ENCODE data around the gene NOX4.

The NOX4 gene

DNA sequence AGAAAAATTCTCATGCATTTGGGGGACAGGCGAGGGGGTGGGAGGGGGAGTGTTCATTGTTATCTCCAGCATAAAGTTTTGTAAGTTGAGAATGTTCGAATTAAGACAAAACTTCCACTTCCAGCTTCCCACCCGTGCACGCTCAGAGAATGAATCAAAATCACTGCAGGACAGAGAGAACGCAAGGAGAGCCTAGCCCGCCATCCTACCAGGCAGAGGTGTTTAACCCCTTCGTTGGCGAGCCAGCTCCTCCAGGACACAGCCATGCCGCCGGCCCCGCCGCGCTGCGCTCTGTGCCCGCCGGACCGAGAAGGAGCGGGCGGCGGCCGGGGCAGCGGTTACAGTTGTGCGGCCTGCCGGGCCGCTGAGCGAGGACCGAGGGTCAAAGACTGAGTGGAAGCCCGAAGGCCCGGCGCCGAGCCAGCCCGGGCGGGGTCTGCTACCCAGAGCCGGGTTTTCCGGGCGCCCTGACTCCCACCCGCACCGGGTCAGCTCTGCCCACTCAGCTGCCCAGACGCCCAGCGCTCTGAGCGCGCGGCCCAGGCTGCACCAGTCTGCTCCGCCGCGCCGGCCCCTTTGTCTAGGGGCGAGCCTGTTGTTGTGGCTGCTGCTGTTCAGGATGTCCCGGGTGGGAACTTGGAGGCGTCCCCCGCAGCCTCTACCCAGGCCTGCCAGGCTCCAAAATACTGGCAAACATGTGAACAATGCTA is at the start of gene NOX4:
TSS of gene NOX4 (minus strand) at position 395 of the 710 bp plus-strand sequence. CDS start at position 266, 129 bp downstream.
- no peak for DNase-seq (ENCODE audit: extremely low read depth in 1 of 2, low read depth in 1 of 2)

GRCh38 chr11:89540826-89541225 is 49.7 kb upstream of the NOX4 start:
- DNase-seq (ENCODE audit: extremely low read depth in 1 of 2, low read depth in 1 of 2) = no peak

DNA sequence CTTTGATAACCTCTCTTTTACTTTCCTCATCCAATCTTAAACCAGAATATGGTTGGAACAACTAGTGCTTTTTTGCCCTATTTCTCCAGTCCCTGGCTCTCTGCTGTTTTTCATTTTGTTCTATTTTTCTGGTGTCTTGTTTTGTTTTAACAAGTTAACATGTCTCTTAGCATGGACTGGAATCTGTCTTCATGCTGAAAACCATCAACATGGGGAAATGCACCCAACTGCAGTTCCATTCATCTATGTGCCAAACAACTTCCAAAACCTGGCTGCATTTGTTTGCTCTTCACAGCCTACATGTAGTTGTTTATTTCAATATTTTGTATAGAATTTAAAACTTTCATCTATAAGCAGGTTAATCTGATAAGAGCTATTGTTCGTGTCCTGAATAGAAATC is 46.8 kb upstream of the NOX4 start:
- no peak for DNase-seq (ENCODE audit: extremely low read depth in 1 of 2, low read depth in 1 of 2)

DNA sequence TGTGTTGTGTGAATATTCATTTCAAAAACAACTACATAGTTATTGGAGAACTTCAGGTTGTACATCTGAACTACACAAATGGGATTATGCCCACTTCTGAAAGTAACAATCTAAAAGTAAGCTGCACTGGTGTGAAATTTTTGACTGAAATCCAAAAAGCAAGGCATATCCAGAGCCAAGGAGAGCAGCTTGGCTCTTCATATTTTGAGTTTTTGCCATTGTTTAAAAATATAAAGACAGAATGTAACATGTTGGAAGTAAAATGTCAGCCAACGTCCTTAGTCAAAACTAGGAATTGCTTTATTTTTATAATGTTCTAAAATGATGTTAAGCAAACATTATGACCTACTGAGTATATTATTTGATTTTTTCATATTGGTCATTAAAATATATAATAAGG is 45.8 kb upstream of the NOX4 start:
- DNase-seq (ENCODE audit: extremely low read depth in 1 of 2, low read depth in 1 of 2) = no peak

DNA sequence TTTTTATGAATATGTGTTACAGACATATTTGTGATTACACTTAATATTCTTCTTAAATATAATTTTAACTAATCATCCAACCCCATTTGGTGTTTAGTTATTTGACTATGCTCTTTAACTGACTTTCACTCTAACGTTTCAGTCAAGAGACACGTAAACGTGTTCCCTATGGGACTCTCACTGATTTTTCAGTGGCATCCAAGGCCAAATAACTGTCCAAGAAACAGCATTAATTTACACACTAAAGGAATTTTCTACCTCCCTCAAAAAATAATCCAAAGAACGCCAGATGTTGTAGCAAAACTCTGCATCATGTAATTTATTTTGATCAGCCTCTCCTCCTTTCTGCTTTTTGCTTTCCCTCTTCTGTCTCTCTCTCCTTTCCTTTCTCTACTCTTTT is 44.0 kb upstream of the NOX4 start:
- no peak for DNase-seq (ENCODE audit: extremely low read depth in 1 of 2, low read depth in 1 of 2)

GRCh38 chr11:89529626-89530380 is 38.6 kb upstream of the NOX4 start:
- no peak for DNase-seq (ENCODE audit: extremely low read depth in 1 of 2, low read depth in 1 of 2)

- no peak for DNase-seq (ENCODE audit: extremely low read depth in 1 of 2, low read depth in 1 of 2)
Measured at GRCh38 chr11:89521792-89522191, 30.6 kb upstream of the NOX4 start.

DNA sequence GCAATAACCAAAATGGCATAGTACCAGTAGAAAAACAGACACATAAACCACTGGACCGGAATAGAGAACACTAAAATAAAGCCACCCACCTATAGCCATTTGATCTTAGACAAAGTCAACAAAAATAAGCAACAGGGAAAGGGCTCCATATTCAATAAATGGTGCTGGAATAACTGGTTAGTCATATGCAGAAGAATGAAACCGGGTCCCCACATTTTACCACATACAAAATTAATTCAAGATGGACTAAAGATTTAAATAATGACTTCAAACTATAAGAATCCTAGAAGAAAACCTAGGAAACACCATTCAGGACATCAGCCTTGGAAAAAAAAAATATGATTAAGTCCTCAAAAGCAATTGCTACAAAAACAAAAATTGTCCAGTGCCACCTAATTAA is 30.1 kb upstream of the NOX4 start:
- no peak for DNase-seq (ENCODE audit: extremely low read depth in 1 of 2, low read depth in 1 of 2)

- DNase-seq (ENCODE audit: extremely low read depth in 1 of 2, low read depth in 1 of 2) = no peak
Measured at GRCh38 chr11:89516496-89516895, 25.3 kb upstream of the NOX4 start.

GRCh38 chr11:89508544-89508943 is 17.4 kb upstream of the NOX4 start:
- no peak for DNase-seq (ENCODE audit: extremely low read depth in 1 of 2, low read depth in 1 of 2)

DNA sequence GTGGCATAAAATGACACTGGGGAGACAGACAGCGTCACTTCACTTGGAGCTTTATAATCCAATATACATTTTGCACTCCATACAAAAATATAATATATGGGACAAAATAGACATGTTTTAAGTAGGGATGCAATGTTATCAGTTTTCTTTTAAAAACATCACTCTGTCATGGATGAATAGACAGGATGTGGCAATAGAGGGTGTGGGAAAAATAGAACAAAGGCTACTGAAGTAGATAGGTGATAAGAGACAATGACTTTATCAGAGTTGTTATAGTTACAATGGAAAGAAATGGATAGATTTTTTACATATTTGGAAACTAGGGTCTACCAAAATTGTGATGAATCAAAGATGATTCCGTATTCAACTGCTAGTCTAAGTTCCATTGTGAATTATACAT is 13.1 kb upstream of the NOX4 start:
- no peak for DNase-seq (ENCODE audit: extremely low read depth in 1 of 2, low read depth in 1 of 2)

DNA sequence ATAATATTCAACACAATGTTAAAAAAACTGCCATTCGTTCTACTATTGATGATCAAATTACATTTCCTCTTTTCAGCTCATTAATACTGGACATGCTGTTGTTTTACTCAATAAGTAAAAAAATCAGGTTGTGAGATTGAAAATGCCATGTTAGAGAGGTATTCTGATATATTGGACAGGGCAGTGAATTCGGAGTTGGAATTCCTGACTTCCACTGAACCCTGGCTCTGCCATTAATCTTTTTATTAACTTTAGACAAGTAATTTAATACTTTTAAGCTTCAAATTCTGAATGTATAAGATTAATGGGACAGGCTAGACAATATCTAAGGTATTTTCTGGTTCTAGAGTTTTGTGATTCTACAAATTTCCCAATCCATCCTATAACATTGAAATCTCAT is 12.2 kb upstream of the NOX4 start:
- no peak for DNase-seq (ENCODE audit: extremely low read depth in 1 of 2, low read depth in 1 of 2)

DNA sequence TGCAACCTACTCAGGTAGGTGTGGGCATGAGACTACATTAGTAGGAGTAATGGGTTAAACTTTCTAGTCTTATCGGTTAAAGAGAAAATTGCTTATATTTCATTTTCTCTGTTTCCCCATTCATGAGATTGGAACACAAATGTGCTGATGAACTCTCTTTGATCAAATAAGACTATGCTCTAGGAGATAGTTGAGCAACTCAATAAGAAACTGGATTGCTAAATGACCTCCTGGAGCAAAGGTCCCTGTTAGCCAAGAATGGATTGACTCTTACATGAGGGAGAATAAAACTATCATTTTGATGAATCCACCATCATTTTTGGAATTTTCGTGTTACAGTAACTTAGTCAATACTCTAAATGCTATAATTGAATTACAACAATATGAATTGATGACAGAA is 11.1 kb upstream of the NOX4 start:
- DNase-seq (ENCODE audit: extremely low read depth in 1 of 2, low read depth in 1 of 2) = no peak

DNA sequence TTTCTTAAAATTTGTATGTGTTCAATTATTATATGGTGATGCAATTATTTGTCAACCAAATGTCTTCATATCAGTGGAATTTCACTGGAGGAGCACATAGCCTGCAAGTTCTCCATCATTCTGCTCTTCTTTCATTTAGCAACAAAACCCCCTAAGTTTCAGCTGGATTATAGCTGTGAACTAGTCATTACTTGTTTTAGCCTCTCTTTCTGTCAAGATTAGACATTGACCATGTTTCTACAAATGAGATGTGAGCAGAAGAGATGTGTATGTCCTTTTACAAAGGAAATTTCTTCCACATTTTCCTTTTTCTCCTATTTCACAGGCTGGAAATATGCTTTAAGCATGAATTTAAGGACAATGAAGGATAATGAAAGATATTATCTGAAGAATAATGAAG is 9.2 kb upstream of the NOX4 start:
- no peak for DNase-seq (ENCODE audit: extremely low read depth in 1 of 2, low read depth in 1 of 2)

DNA sequence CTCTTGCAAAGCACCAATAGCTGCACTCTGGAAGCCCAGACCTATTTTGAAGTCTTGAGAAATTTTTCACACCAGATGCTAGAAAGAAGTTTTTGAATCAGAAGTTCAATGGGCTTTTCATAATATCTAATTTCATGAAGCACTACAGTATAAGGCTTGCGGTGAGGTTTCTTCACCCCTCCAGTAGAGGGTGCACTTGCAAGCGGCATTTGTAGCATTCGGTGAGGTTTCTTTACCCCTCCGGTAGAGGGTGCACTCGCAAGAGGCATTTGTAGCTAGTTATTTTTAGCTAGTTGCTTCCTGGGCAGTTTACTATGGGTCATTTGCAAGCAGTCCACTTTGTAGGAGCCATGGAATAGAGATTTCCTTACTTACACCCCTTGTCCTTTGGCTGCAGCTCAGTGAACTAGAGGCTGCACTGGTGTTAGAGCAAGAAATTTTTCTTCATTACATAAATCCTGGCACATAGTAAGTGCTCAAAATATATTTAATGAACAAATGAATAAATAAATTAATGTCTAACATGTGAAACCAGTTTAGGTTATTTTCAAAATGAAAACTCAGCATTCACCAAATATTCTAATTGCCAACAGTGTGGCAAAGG is 7.8 kb upstream of the NOX4 start:
- no peak for DNase-seq (ENCODE audit: extremely low read depth in 1 of 2, low read depth in 1 of 2)

GRCh38 chr11:89495951-89496350 is 4.8 kb upstream of the NOX4 start:
- DNase-seq (ENCODE audit: extremely low read depth in 1 of 2, low read depth in 1 of 2) = no peak

DNA sequence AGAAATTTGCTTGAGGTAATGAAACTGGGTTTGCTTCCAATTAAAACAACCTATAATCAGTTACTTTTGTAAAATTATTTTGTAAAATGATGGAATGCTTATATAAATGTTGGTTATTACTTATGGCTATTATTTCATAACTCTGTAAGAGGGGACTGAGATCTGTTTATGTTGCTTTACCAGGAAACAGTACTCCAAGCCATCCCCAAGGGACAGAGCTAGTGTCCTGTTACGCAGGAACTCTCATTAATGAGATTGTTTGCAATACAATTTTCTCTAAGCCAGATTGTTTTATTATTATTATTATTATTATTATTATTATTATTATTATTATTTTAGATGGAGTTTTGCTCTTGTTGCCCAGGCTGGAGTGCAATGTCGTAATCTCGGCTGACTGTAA is 2.3 kb upstream of the NOX4 start:
- no peak for DNase-seq (ENCODE audit: extremely low read depth in 1 of 2, low read depth in 1 of 2)

DNA sequence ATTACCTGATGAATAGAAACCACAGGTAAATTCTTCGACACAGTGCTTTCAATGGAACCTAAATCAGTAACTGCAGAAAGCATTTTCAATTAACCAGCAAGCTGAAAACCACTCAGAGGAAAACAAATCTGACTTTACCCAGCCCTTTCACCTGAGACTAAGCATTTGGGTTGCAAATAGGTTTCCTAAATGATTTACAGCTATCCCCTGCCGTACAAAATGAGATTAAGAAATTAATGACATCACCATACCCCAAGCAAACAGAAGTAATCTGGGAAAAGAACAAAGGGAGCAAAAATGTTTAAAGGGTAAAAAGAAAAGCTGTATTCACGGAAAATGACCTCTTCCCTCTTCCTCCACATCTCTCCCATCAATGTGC is 584 bp downstream of the NOX4 start:
- DNase-seq (ENCODE audit: extremely low read depth in 1 of 2, low read depth in 1 of 2) = no peak

DNA sequence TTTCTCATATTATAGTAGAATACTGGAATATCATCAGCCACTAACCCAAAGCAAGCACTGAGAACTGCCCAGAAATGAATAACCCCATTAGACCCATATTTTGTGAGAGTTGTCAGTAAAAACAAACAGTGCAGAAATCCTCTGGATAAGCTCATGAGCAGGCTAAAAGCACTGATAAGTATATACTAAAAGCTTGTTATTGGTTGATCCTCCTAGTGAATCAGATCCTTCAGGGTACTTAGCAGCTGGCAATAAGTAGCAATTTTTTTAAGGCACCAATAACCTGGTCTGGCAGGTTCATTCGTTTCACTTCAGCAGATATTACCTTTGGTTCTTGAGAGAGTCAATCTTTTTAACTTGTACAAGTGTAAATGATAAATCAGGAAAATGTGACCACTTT is 1.2 kb downstream of the NOX4 start:
- no peak for DNase-seq (ENCODE audit: extremely low read depth in 1 of 2, low read depth in 1 of 2)

- DNase-seq (ENCODE audit: extremely low read depth in 1 of 2, low read depth in 1 of 2) = no peak
Measured at GRCh38 chr11:89487016-89487415, 4.2 kb downstream of the NOX4 start.

DNA sequence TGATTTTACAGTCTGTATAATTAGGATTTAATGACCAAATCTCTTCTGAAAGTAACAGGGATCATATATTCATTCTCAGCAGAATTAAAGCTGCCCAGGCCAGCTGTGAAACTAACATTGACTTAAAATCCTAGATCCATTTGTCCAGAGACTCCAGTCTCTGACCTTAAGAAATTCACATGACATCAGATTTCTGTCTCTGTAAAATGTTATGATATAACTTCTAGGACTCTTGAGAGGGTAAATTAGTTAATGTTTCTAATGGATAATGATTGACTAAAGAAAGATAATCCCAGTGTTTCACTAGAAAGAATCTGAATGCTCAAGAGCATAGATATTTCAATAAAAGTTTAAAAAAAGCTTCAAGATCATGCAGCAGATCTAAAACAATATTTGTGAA is 6.3 kb downstream of the NOX4 start:
- DNase-seq (ENCODE audit: extremely low read depth in 1 of 2, low read depth in 1 of 2) = no peak

- no peak for DNase-seq (ENCODE audit: extremely low read depth in 1 of 2, low read depth in 1 of 2)
Measured at GRCh38 chr11:89477175-89477574, 14.0 kb downstream of the NOX4 start.

Measured in stimulated activated CD8-positive, alpha-beta memory T cell treated with anti-CD3 and anti-CD28 coated beads, Interleukin-7, amount 100 ng/mL, for 48 hours (primary cell).